K562 (cell line): ENCODE results near the gene TOR1B. TPM values are rescaled to one million over a fixed set of nuclear protein-coding genes. Genes with fewer than 3 reads are reported as not detected.

Source experiments
- ATF1 ChIP-seq, 2 experiments: fragments of 450-650 bp in 1 of 2; IDR thresholded peaks; 2 replicates each; pipeline ENCODE4 v1.6.1; 2016; ENCODE audit warnings: missing compliant biosample characterization in 1 of 2, missing genetic modification characterization in 1 of 2
- CBX2 ChIP-seq: fragments of 200-600 bp; sonication (generic); IDR thresholded peaks from one replicate; pipeline ENCODE4 v1.6.1; 2012; ENCODE audit warnings: mild to moderate bottlenecking, low read length, inconsistent platforms; ENCODE audit not compliant: insufficient read depth, poor library complexity, severe bottlenecking
- CC2D1A ChIP-seq: fragments of 450-650 bp; IDR thresholded peaks from 2 replicates; pipeline ENCODE4 v1.6.1; 2017; ENCODE audit warnings: mild to moderate bottlenecking
- ETS1 ChIP-seq: conservative IDR thresholded peaks from 2 replicates; pipeline ENCODE4 v1.6.1; 2011; ENCODE audit warnings: low read depth, mild to moderate bottlenecking, low read length; ENCODE audit not compliant: control insufficient read depth
- EWSR1 ChIP-seq: fragments of 450-650 bp; IDR thresholded peaks from 2 replicates; pipeline ENCODE4 v1.6.1; 2018; ENCODE audit warnings: borderline replicate concordance, mild to moderate bottlenecking, low read depth, moderate library complexity; ENCODE audit not compliant: partially characterized antibody
- FUS ChIP-seq: fragments of 200-400 bp; formaldehyde crosslinking; optimal IDR thresholded peaks from 2 replicates; pipeline ENCODE3; 2017; ENCODE audit warnings: low read depth, low read length
- HNRNPH1 ChIP-seq: fragments of 200-400 bp; formaldehyde crosslinking; optimal IDR thresholded peaks from 2 replicates; pipeline ENCODE3; 2017; ENCODE audit warnings: low read depth, mild to moderate bottlenecking, low read length, moderate library complexity
- HNRNPK ChIP-seq: fragments of 200-400 bp; formaldehyde crosslinking; IDR thresholded peaks from one replicate; pipeline ENCODE4 v1.6.1; 2018; ENCODE audit warnings: mild to moderate bottlenecking, low read depth, low read length; ENCODE audit not compliant: poor library complexity, severe bottlenecking
- KDM4B ChIP-seq, 2 experiments: fragments of 450-650 bp in 1 of 2; sonication (generic) in 1 of 2; IDR thresholded peaks; 2 replicates each; pipeline ENCODE4 v1.6.1; 2016 to 2017; ENCODE audit warnings: borderline replicate concordance in 2 of 2, antibody characterized with exemption in 1 of 2, low read depth in 1 of 2, mild to moderate bottlenecking in 1 of 2
- KLF1 ChIP-seq: fragments of 450-650 bp; IDR thresholded peaks from 2 replicates; pipeline ENCODE4 v1.6.1; 2016; ENCODE audit warnings: missing genetic modification characterization, missing compliant biosample characterization
- MTA1 ChIP-seq: fragments of 450-650 bp; IDR thresholded peaks from 2 replicates; pipeline ENCODE4 v1.6.1; 2017; ENCODE audit warnings: borderline replicate concordance
- MTA3 ChIP-seq: fragments of 450-650 bp; formaldehyde crosslinking; IDR thresholded peaks from 2 replicates; pipeline ENCODE4 v1.6.1; 2017; ENCODE audit warnings: mild to moderate bottlenecking, borderline replicate concordance
- NCOA1 ChIP-seq: fragments of 450-650 bp; IDR thresholded peaks from 2 replicates; pipeline ENCODE4 v1.6.1; 2016; ENCODE audit warnings: low read depth
- NCOA4 ChIP-seq: fragments of 450-650 bp; IDR thresholded peaks from 2 replicates; pipeline ENCODE4 v1.6.1; 2018; ENCODE audit warnings: mild to moderate bottlenecking; ENCODE audit not compliant: partially characterized antibody
- NEUROD1 ChIP-seq: fragments of 150-350 bp; IDR thresholded peaks from 2 replicates; pipeline ENCODE4 v1.6.1; 2014; ENCODE audit warnings: borderline replicate concordance, low read length, low read depth; ENCODE audit not compliant: partially characterized antibody
- NFIX ChIP-seq: fragments of 250-450 bp; sonication (Bioruptor Pico); IDR thresholded peaks from 2 replicates; pipeline ENCODE4 v1.4.0; 2020; ENCODE audit warnings: low read depth, mild to moderate bottlenecking, moderate library complexity
- NFYB ChIP-seq: IDR thresholded peaks from 2 replicates; pipeline ENCODE4 v1.6.1; 2011; ENCODE audit warnings: mild to moderate bottlenecking, moderate library complexity; ENCODE audit not compliant: insufficient read length; ENCODE audit errors: extremely low read depth
- SMARCA4 ChIP-seq: fragments of 450-650 bp; IDR thresholded peaks from 2 replicates; pipeline ENCODE4 v1.6.1; 2016
- SMARCB1 ChIP-seq: IDR thresholded peaks from 2 replicates; pipeline ENCODE4 v1.6.1; 2011; ENCODE audit warnings: improper control_type of control experiment, low read depth; ENCODE audit not compliant: insufficient read length
- SMARCC2 ChIP-seq: fragments of 450-650 bp; IDR thresholded peaks from 2 replicates; pipeline ENCODE4 v1.6.1; 2017; ENCODE audit warnings: antibody characterized with exemption, moderate library complexity, mild to moderate bottlenecking, low read depth
- SUPT5H ChIP-seq: fragments of 450-650 bp; IDR thresholded peaks from 2 replicates; pipeline ENCODE4 v1.6.1; 2016
- XRCC5 ChIP-seq: fragments of 200-400 bp; formaldehyde crosslinking; IDR thresholded peaks from 2 replicates; pipeline ENCODE4 v1.6.1; 2017; ENCODE audit warnings: low read depth, mild to moderate bottlenecking, low read length
- ZKSCAN3 ChIP-seq: fragments of 250-450 bp; sonication (Bioruptor Pico); IDR thresholded peaks from 2 replicates; pipeline ENCODE4 v1.4.0; 2020
- ZNF232 ChIP-seq: sonication (generic); formaldehyde crosslinking; IDR thresholded peaks from 2 replicates; pipeline ENCODE4 v1.8.0; 2022; ENCODE audit warnings: mild to moderate bottlenecking, missing genetic modification reagents
- ZNF695 ChIP-seq: fragments of 450-650 bp; formaldehyde crosslinking; IDR thresholded peaks from 2 replicates; pipeline ENCODE4 v1.4.0; 2020; ENCODE audit warnings: mild to moderate bottlenecking, moderate library complexity
- ZNF780A ChIP-seq: fragments of 250-450 bp; sonication (Bioruptor Pico); IDR thresholded peaks from 2 replicates; pipeline ENCODE4 v1.5.0; 2021; ENCODE audit warnings: mild to moderate bottlenecking
- polyA plus RNA-seq, 8 experiments: library from polyadenylated mRNA; depleted of rRNA in 4 of 8; stranded (reverse) in 5 of 8; unstranded in 3 of 8; fragments of >200 nt; fragmentation: Nextera tagmentation in 2 of 8; fragmentation: Illumina TruSeq in 1 of 8; extraction: Ambion mirVana in 2 of 8; extraction: Trizol in 1 of 8; gene quantifications; 2 replicates each; pipeline versions ENCODE4 v1.2.1 to v1.2.3, GENCODE V29; 2011 to 2014; ENCODE audit warnings: inconsistent platforms in 1 of 8, missing spikeins in 1 of 8
- total RNA-seq, 7 experiments: library from RNA; depleted of rRNA in 6 of 7; stranded (reverse); fragments of >200 nt in 6 of 7; fragmentation: Illumina TruSeq in 2 of 7; extraction: Trizol in 2 of 7; gene quantifications; 2 replicates each; pipeline versions ENCODE4 v1.2.1 to v1.2.3, GENCODE V29; 2011 to 2021; ENCODE audit warnings: low replicate concordance in 1 of 7
- TF ChIP-seq, protein P1 (sequence below): fragments of 450-650 bp; IDR thresholded peaks from 2 replicates; pipeline ENCODE4 v1.6.1; 2016; ENCODE audit warnings: low read depth, mild to moderate bottlenecking, moderate library complexity
- TF ChIP-seq, protein P2 (sequence below): sonication (generic); formaldehyde crosslinking; IDR thresholded peaks from 2 replicates; pipeline ENCODE4 v1.8.0; 2022; ENCODE audit warnings: missing genetic modification reagents, mild to moderate bottlenecking, moderate library complexity, borderline replicate concordance

TOR1B gene
- total and polyA plus RNA-seq, 9 of the 15 experiments (the other 6 are each of a cell fraction or from before 2014, with no cell fraction given): 4.2 to 36.5 (median 24.6) TPM

- no peak for TF ChIP-seq CBX2
- TF ChIP-seq SMARCA4: no peak
- no peak for TF ChIP-seq SMARCB1
- TF ChIP-seq ZNF780A: no peak
- TF ChIP-seq MTA1: peak; percentile 98
- no peak; the same call in 1 of the 2 replicates for TF ChIP-seq KLF1
- no peak for TF ChIP-seq XRCC5
- no peak for TF ChIP-seq NCOA4
- TF ChIP-seq, protein P1, sequence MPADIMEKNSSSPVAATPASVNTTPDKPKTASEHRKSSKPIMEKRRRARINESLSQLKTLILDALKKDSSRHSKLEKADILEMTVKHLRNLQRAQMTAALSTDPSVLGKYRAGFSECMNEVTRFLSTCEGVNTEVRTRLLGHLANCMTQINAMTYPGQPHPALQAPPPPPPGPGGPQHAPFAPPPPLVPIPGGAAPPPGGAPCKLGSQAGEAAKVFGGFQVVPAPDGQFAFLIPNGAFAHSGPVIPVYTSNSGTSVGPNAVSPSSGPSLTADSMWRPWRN: no peak
- no peak for TF ChIP-seq NCOA1
- TF ChIP-seq HNRNPK: no peak
- no peak for TF ChIP-seq KDM4B (IDR thresholded peaks at IDR 0.05; ENCODE audit: borderline replicate concordance in 2 of 2, low read depth in 1 of 2)
- TF ChIP-seq FUS: peak; percentile 87
- no peak; the same call in 1 of the 2 replicates for TF ChIP-seq SMARCC2
- TF ChIP-seq ZKSCAN3: no peak
- peak; percentile 88 for TF ChIP-seq SUPT5H
- no peak for TF ChIP-seq NFIX (CRISPR knock-in tag)
- peak; percentile 80 for TF ChIP-seq MTA3
- peak; percentile 49 for TF ChIP-seq NEUROD1
- TF ChIP-seq ATF1 (CRISPR knock-in tag; IDR thresholded peaks at IDR 0.05): no peak
- peak; percentile 99 for TF ChIP-seq ATF1 (tag; IDR thresholded peaks at IDR 0.05)
- TF ChIP-seq NFYB: peak; percentile 76
- TF ChIP-seq ZNF232 (CRISPR knock-in tag): no peak
- TF ChIP-seq CC2D1A: no peak
- TF ChIP-seq, protein P2, sequence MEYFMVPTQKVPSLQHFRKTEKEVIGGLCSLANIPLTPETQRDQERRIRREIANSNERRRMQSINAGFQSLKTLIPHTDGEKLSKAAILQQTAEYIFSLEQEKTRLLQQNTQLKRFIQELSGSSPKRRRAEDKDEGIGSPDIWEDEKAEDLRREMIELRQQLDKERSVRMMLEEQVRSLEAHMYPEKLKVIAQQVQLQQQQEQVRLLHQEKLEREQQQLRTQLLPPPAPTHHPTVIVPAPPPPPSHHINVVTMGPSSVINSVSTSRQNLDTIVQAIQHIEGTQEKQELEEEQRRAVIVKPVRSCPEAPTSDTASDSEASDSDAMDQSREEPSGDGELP (CRISPR knock-in tag): no peak
- peak; percentile 97 for TF ChIP-seq ETS1
- 0 out of 2 replicates have a peak, but pooled peaks have one; percentile 51 for TF ChIP-seq ZNF695 (CRISPR knock-in tag)
- no peak for TF ChIP-seq HNRNPH1
- TF ChIP-seq EWSR1: no peak
Measured at GRCh38 chr9:129835128-129835859, 32.3 kb downstream of the TOR1B start, which contains the start of the genes C9orf78 and USP20 (continued).
